HepG2 (cell line): ENCODE measurements around the gene LECT2. TPM values are rescaled to one million over a fixed set of nuclear protein-coding genes. Genes with fewer than 3 reads are reported as not detected.

Source experiments
- CEBPZ ChIP-seq: IDR thresholded peaks from 2 replicates; pipeline ENCODE4 v1.6.1; 2012; ENCODE audit warnings: low read length, improper control_type of control experiment
- HBP1 ChIP-seq: IDR thresholded peaks from 2 replicates; pipeline ENCODE4 v1.6.1; 2016; ENCODE audit warnings: low read depth, control low read depth
- MZF1 ChIP-seq: sonication (generic); formaldehyde crosslinking; IDR thresholded peaks from 2 replicates; pipeline ENCODE4 v1.8.1; 2023; ENCODE audit warnings: mild to moderate bottlenecking, missing genetic modification reagents, borderline replicate concordance
- PAF1 ChIP-seq: IDR thresholded peaks from 2 replicates; pipeline ENCODE4 v1.6.1; 2016; ENCODE audit warnings: missing genetic modification reagents, missing compliant biosample characterization
- REXO4 ChIP-seq: sonication (generic); formaldehyde crosslinking; IDR thresholded peaks from 2 replicates; pipeline ENCODE4 v1.8.0; 2022; ENCODE audit warnings: missing genetic modification reagents, mild to moderate bottlenecking, borderline replicate concordance
- STAT5B ChIP-seq: sonication (generic); formaldehyde crosslinking; IDR thresholded peaks from 2 replicates; pipeline ENCODE4 v1.4.0; 2020; ENCODE audit warnings: missing genetic modification reagents
- TEAD3 ChIP-seq: optimal IDR thresholded peaks from 2 replicates; pipeline ENCODE3; 2016; ENCODE audit warnings: borderline replicate concordance
- TGIF2 ChIP-seq: IDR thresholded peaks from 2 replicates; pipeline ENCODE4 v1.6.1; 2016; ENCODE audit warnings: control low read depth, missing compliant biosample characterization
- U2AF1 ChIP-seq: fragments of 200-400 bp; formaldehyde crosslinking; optimal IDR thresholded peaks from 2 replicates; pipeline ENCODE3; 2017; ENCODE audit warnings: mild to moderate bottlenecking, low read depth, low read length
- ZMYM4 ChIP-seq: sonication (generic); formaldehyde crosslinking; IDR thresholded peaks from 2 replicates; pipeline ENCODE4 v1.8.1; 2023; ENCODE audit warnings: mild to moderate bottlenecking, missing genetic modification reagents
- ZNF138 ChIP-seq: sonication (generic); formaldehyde crosslinking; IDR thresholded peaks from 2 replicates; pipeline ENCODE4 v1.5.0; 2020; ENCODE audit warnings: mild to moderate bottlenecking, low read depth, missing genetic modification reagents
- ZNF235 ChIP-seq: sonication (generic); formaldehyde crosslinking; IDR thresholded peaks from 2 replicates; pipeline ENCODE4 v1.8.1; 2023; ENCODE audit warnings: mild to moderate bottlenecking, missing genetic modification reagents, borderline replicate concordance
- ZNF407 ChIP-seq: sonication (generic); formaldehyde crosslinking; IDR thresholded peaks from one replicate; pipeline ENCODE4 v1.5.1; 2020; ENCODE audit warnings: mild to moderate bottlenecking, missing genetic modification reagents; ENCODE audit errors: not compliant biosample characterization
- ZNF550 ChIP-seq: sonication (generic); formaldehyde crosslinking; IDR thresholded peaks from 2 replicates; pipeline ENCODE4 v1.4.0; 2020; ENCODE audit warnings: mild to moderate bottlenecking, missing genetic modification reagents, borderline replicate concordance
- ZNF629 ChIP-seq: sonication (generic); formaldehyde crosslinking; conservative IDR thresholded peaks from 2 replicates; pipeline ENCODE4 v1.5.0; 2020; ENCODE audit warnings: missing genetic modification reagents
- ZNF777 ChIP-seq: sonication (generic); formaldehyde crosslinking; IDR thresholded peaks from 2 replicates; pipeline ENCODE4 v1.4.0; 2020; ENCODE audit warnings: missing genetic modification reagents
- ZSCAN25 ChIP-seq: sonication (generic); formaldehyde crosslinking; IDR thresholded peaks from 2 replicates; pipeline ENCODE4 v1.8.0; 2022; ENCODE audit warnings: mild to moderate bottlenecking, missing genetic modification reagents
- polyA plus RNA-seq, 8 experiments: library from polyadenylated mRNA; depleted of rRNA in 3 of 8; stranded (reverse) in 7 of 8; unstranded in 1 of 8; fragments of >200 nt; fragmentation: Illumina TruSeq in 4 of 8; extraction: Trizol in 4 of 8; gene quantifications; 2 replicates each; pipeline versions ENCODE4 v1.2.1 to v1.2.3, GENCODE V29; 2011 to 2016; ENCODE audit warnings: low read depth in 4 of 8, missing spikeins in 1 of 8, mixed read lengths in 1 of 8; ENCODE audit not compliant: insufficient read depth in 1 of 8
- total RNA-seq, 5 experiments: library from RNA; depleted of rRNA; stranded (reverse); fragments of >200 nt; fragmentation: Illumina TruSeq; extraction: Trizol; gene quantifications; 2 replicates each; pipeline ENCODE4 v1.2.3, GENCODE V29; 2016; ENCODE audit warnings: low read depth in 1 of 5

Gene LECT2
- total and polyA plus RNA-seq, 2 of the 13 experiments (the other 11 are each of a cell fraction or from before 2014, with no cell fraction given) = not detected

- peak; percentile 85; the same call in 1 of the 2 replicates for TF ChIP-seq TGIF2 (CRISPR knock-in tag)
- TF ChIP-seq ZNF235 (CRISPR knock-in tag) = no peak
- TF ChIP-seq ZNF407 (CRISPR knock-in tag) = no peak
- peak; percentile 45; the same call in 1 of the 2 replicates for TF ChIP-seq ZSCAN25 (CRISPR knock-in tag)
- TF ChIP-seq ZNF629 (CRISPR knock-in tag) = peak; percentile 75
- TF ChIP-seq ZNF138 (CRISPR knock-in tag) = no peak
- TF ChIP-seq PAF1 = no peak
- no peak for TF ChIP-seq STAT5B (CRISPR knock-in tag)
- 0 out of 2 replicates have a peak, but pooled peaks have one; percentile 82 for TF ChIP-seq HBP1 (CRISPR knock-in tag)
- TF ChIP-seq TEAD3 = peak; percentile 99
- no peak for TF ChIP-seq MZF1 (CRISPR knock-in tag)
- no peak for TF ChIP-seq REXO4 (CRISPR knock-in tag)
- TF ChIP-seq U2AF1 = no peak
- TF ChIP-seq CEBPZ = no peak
- TF ChIP-seq ZMYM4 (CRISPR knock-in tag) = peak; percentile 96
- no peak for TF ChIP-seq ZNF777 (CRISPR knock-in tag)
- no peak for TF ChIP-seq ZNF550 (CRISPR knock-in tag)
Measured at GRCh38 chr5:135973323-135974020, 18.7 kb upstream of the LECT2 start (continued).
